Measurements from ENCODE around the gene RPS15.

Gene RPS15

DNA sequence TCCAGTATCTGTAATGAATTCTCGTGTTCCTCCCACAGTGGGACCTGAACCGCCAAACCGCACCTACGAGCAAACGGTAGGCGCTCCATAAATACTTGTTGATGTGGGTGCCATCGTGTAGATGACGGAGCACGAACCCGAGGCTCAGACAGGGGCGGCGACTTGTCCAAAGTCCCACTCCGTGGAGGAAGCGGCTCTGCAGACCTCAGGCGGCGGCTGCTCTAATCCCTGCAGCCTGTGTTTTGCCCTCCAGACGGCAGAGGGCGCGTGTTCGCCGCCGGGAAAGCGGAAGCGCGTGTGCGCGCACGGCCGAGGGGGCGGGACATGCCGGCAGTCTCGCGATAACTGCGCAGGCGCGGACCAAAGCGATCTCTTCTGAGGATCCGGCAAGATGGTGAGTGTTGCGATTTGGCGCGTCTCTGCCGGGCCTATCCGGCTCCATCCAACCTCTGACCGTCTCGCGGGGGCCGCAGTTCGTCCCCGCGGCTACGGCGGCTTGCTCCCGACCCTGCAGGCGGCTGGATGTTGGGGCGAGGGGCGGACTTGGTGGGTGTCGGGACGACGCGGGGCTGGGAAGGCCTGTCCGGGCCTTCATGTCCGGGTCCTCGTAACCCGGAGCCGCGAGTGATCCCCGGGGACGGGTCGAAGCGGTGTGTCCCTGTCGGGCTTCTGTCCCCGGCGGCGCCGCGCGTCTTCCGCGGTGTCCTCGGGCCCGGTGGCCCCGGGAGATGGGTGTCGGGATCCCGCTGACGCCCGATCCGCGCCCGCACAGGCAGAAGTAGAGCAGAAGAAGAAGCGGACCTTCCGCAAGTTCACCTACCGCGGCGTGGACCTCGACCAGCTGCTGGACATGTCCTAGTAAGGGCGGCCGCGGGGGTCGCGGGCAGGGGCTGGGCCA lies at the start of gene RPS15:
TSS of gene RPS15 (plus strand) at position 362 of the 898 bp plus-strand sequence. CDS start at position 392, 30 bp downstream.
- TF ChIP-seq ZNF274 (IDR thresholded peaks at IDR 0.05; ENCODE audit: low read depth, low read length) = no peak
- H3K4me3 ChIP-seq (ENCODE audit: low read length) = peak within 1 kb of the TSS; percentile 97

GRCh38 chr19:1388637-1389026 lies 49.6 kb upstream of the RPS15 start:
- no peak for TF ChIP-seq ZNF274 (IDR thresholded peaks at IDR 0.05; ENCODE audit: low read depth, low read length)
- no peak overlapping the region for H3K4me3 ChIP-seq (ENCODE audit: low read length)

DNA sequence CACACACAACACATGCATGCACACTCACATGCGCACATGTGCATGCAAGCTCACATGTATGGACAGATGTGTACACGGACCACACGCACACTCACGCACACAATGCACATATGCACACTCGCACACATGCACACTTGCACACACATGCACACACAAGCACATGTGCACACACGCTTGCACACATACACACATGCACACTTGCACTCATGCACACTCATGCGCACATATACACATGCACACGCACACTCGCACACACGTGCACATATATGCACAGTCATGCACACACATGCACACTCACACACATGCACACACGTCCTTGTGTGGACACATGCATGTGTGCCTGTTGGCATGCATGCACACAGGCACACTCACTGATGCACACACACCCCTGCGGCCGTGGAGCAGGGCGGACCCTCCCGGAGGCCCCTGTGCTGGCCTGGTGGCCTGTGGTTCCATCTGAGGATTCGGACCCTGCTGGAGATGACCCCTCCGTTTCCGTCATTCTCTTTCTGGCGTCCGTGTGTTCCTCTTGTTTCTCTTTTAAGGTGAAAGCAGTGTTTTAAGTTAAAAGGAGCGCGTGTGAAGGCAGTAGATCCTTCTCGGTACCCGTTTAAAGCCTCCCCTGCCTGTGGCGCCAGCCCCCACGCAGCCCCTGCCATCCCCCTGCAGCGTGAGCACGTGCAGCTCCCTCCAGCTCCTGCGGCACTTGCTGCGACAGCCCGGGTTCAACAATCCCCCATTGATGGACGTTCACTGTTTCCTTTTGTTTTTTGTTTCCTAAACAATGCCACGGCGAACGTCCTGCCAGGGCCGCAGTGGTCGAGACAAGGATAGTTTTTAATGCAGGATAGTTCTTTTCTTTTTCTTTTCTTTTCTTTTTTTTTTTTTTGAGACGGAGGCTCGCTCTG lies 48.9 kb upstream of the RPS15 start:
- TF ChIP-seq ZNF274 (IDR thresholded peaks at IDR 0.05; ENCODE audit: low read depth, low read length) = no peak
- no peak overlapping the region for H3K4me3 ChIP-seq (ENCODE audit: low read length)

DNA sequence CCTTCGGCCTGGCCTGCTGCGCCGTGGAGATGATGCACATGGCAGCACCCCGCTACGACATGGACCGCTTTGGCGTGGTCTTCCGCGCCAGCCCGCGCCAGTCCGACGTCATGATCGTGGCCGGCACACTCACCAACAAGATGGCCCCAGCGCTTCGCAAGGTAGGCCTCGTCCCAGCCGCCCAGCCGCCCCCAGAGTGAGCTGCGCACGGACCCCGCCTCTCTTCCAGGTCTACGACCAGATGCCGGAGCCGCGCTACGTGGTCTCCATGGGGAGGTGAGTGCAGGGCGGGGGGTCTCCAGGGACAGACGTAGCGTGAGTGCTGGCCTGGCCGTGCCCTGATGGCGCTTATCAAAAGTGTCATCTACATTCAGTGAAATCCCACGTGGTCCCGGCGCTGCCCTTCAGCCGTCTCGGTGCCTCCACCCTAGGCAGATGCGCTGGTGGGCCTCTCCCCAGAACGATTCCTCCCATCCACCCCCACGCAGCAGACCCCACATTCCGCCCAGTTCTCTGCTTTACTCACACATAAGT lies 47.2 kb upstream of the RPS15 start:
- no peak for TF ChIP-seq ZNF274 (IDR thresholded peaks at IDR 0.05; ENCODE audit: low read depth, low read length)
- H3K4me3 ChIP-seq (ENCODE audit: low read length) = no peak overlapping the region

DNA sequence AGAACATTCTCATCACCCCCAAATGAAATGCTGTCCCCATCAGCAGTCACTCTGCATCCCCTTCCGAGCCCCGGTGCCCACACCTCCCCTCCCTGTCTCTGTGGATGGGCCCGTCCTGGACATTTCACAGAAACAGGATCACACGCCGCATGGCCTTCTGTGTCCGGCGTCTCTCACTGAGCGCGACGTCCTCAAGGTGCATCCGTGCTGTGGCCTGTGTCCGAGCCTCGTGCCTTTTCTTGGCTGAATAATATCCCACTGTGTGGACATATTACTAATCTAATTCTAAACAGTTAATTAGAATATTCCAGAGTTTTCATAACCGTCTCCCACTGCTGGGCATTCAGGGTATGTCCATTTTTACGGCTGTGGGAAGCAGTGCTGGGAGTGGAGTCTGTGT lies 45.8 kb upstream of the RPS15 start:
- TF ChIP-seq ZNF274 (IDR thresholded peaks at IDR 0.05; ENCODE audit: low read depth, low read length) = no peak
- no peak overlapping the region for H3K4me3 ChIP-seq (ENCODE audit: low read length)

DNA sequence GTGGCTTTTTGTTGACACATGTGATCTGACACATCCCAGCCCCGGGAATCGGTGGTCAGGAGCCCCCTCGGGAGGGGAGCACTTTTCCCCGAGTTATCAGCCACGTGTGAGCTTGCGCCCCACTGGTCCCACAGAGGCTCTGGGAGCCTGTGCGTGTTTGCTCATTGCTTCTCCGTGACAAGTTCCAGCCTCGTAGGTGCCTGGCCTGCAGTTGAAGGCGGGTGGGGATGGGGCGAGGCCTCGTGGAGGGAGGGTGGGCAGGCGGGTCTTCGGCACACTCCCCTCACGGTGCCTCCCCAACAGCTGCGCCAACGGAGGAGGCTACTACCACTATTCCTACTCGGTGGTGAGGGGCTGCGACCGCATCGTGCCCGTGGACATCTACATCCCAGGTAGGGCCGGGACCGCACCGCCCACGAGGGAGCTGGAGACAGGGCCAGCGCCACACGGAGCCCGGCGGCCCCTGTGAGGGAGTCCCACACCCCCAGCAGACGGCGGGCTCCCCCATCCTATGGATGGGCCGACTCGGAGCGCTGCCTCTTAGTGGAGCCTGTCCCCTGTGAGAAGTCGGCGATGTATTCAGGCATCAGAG lies 45.2 kb upstream of the RPS15 start:
- H3K4me3 ChIP-seq (ENCODE audit: low read length) = no peak overlapping the region
- TF ChIP-seq ZNF274 (IDR thresholded peaks at IDR 0.05; ENCODE audit: low read depth, low read length) = no peak

DNA sequence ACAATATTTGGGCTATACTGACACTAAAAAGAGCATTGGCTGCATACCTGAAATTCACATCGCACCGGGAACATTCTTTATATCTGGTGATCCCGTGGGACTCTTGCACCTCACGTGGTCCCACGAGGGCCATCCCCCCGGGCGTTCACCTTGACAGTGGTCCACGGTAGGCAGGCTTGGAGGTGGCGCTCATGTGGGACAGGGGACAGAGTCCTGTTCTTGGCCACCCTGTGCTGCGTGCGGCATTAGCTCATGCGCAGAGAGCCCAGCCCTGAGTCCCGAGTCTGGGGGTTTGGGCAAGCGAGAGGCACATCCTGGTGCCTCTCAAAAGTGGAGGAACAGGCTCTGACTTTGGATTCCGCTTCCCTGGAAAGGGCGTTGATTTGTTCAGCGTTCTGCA lies 44.4 kb upstream of the RPS15 start:
- TF ChIP-seq ZNF274 (IDR thresholded peaks at IDR 0.05; ENCODE audit: low read depth, low read length) = no peak

GRCh38 chr19:1394252-1395193 lies 43.7 kb upstream of the RPS15 start:
- no peak for TF ChIP-seq ZNF274 (IDR thresholded peaks at IDR 0.05; ENCODE audit: low read depth, low read length)
- no peak overlapping the region for H3K4me3 ChIP-seq (ENCODE audit: low read length)

More for the DNA sequence above, 44.4 kb upstream of the RPS15 start:
- H3K4me3 ChIP-seq (ENCODE audit: low read length) = no peak overlapping the region

- no peak overlapping the region for H3K4me3 ChIP-seq (ENCODE audit: low read length)
- no peak for TF ChIP-seq ZNF274 (IDR thresholded peaks at IDR 0.05; ENCODE audit: low read depth, low read length)
These were observed 42.8 kb upstream of the RPS15 start for GRCh38 chr19:1395194-1396018.

GRCh38 chr19:1396019-1396767 lies 42.0 kb upstream of the RPS15 start:
- no peak overlapping the region for H3K4me3 ChIP-seq (ENCODE audit: low read length)
- no peak for TF ChIP-seq ZNF274 (IDR thresholded peaks at IDR 0.05; ENCODE audit: low read depth, low read length)

DNA sequence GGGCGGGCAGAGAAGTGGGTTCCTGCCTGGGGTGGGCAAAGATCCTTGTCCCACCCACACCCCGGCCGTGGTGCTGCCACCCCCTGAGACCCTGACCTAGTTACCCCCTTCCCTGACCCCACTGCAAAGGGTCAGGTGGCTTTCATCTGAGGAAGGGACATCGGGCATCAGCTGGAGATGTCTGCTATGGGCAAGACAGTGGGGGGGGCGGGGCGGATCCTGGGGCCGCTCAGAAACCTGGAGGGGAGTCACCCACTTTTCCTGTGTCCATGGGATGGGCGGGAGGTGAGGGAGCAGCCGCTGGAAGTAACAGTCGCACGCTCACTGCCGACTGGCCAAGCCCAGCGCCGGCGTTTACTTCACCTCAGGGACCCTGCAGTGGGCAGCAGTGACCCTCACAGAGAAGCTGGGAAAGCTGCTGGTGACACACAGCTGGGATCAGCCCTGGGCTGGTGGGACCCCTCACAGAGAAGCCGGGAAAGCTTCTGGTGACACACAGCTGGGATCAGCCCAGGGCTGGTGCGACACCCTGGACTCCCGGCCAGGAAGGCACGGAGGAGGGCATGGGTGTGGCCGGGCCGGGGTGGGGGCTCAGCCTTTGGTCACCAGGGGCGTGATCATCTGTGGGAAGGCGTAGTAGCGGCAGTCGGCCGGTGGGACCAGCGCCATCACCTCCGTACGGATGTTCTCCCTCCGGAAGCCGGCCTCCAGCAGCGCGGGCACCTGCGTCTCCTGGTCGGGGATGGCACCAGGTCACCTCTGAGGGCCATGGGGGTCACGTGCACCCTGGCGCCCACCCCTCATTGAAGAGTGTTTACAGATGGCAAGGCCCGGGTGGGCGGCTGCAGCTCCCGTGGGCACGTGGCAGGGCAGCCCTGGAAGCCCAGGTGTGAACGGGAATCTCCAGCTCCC lies 41.2 kb upstream of the RPS15 start:
- no peak for TF ChIP-seq ZNF274 (IDR thresholded peaks at IDR 0.05; ENCODE audit: low read depth, low read length)
- H3K4me3 ChIP-seq (ENCODE audit: low read length) = no peak overlapping the region
